Dermis microvascular lymphatic vessel endothelial cell (primary cell): ENCODE measurements around the gene PLAGL2. TPM values are rescaled to one million over a fixed set of nuclear protein-coding genes. Genes with fewer than 3 reads are reported as not detected.

ENCODE experiments used
- DNase-seq, 2 donors: peaks; one replicate each; pipeline versions ENCODE4 v3.0.0 to v3.0.0-alpha.2; 2010; ENCODE audit warnings: low read depth in 2 of 2
- total RNA-seq: library from RNA; depleted of rRNA; stranded (reverse); fragments of >200 nt; gene quantifications from 2 replicates; pipeline ENCODE4 v1.2.1, GENCODE V29; 2014

PLAGL2 gene
- total RNA-seq, 1 donor from 2014 or later = 2.3 TPM

DNA sequence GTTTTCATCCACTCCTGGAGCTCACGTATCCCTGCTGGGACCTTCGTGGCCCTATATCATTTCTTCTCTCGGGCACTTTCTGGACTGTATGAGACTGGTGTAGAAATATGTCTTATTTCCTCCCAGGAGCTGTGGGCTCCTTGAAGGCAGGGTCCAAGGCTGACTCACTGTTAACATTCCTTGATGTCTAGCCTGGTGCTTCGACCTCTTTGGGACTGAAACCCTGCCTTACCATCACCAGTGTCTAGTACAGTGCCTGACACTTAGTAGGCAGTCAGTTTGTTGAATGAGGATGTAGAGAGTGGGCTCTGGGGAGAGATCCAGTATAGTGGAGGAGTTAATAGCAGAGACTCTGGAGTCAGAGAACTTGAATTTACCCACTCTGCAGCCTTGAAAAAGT lies 23.7 kb upstream of the PLAGL2 start:
- DNase-seq = no peak

DNA sequence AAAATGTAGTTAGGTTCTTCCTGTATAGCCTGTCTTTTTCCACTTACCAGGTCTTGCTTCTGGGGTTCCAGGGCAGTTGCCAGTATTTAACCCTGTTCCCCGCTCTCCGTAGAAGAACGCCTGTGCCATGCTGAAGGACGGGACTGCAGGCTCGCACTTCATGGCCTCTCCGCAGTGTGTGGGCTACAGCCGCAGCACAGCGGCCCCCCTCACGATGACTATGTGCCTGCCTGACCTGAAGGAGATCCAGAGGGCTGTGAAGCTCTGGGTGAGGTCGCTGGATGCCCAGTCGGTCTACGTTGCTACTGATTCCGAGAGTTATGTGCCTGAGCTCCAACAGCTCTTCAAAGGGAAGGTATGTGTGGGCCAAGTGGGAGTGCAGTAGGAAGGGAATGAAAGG lies 23.2 kb upstream of the PLAGL2 start:
- DNase-seq = no peak

DNA sequence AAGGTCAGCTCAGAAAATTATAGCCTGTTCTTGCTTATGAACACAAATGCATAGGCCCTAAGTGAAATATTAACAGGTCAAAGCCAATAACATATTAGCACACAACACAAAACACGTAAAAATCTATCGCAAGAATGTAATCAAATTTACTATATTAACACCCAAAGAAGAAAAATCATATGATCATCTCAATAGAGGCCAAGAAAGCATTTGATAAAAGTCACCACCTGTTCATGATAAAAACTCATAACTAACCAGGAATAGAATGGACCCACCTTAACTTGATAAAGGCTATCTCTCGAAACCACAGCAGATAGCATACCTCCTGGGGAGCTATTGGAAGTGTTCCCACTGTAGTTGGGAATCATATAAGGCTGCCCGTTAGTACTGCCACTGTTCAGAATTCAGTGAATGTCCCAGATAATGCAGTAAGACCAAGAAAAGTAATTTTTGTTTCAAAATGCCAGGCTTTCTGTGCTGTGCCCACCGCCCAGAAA lies 21.8 kb upstream of the PLAGL2 start:
- no peak for DNase-seq

DNA sequence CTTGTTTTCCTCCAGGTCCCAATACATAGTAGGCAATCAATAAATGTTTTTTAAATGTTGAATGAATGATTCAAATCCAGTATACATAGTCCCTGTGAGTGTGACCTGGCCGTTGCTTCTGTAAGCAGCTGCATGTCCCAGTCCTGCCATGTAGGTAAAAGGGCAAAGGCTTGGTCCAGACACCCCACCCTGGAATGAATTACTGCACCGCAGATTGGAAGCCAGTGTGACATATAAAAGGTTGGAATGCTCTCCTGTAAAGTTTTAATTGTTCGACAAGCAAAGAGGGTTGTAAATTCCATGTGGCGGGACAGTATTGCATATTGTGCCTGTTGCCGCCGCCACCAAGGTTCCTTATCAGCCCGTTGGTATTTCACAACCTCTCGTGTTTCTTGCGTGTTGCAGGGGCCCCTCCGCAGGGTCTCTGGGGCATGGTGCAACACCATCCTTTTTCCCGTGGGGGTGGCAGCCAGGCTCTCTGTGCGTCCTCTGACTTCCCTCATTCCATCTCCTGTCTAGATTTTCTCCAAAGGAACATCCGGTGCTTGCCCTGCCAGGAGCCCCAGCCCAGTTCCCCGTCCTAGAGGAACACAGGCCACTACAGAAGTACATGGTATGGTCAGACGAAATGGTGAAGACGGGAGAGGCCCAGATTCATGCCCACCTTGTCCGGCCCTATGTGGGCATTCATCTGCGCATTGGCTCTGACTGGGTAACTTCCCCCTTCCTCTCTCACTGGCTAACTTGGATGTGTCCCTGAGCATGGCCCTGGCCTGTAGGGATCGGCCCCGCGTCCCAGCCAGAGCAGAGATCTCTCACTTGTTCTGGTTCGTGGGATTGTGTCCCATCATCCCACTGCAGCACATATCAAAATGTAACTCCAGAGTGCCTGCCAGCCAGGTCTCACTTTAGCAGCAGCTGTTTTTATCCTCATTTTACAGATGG lies 20.5 kb upstream of the PLAGL2 start:
- peak in 1 of 2 donors; percentile 38 for DNase-seq

DNA sequence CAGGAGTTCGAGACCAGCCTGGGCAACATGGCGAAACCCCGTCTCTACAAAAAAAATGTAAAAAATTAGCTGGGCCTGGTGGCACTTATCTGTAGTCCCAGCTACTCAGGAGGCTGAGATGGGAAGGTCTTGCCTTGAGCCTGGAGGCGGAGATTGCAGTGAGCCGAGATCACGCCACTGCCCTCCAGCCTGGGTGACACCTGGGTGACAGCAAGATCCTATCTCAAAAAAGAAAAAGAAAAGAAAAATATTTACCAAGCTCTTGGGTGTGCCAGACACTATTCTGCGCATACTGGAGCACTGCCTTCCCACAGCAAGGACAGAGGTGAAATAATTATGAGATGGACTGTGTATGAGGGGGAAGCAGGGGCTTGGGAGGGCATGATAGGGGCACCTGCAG lies 19.8 kb upstream of the PLAGL2 start:
- no peak for DNase-seq

DNA sequence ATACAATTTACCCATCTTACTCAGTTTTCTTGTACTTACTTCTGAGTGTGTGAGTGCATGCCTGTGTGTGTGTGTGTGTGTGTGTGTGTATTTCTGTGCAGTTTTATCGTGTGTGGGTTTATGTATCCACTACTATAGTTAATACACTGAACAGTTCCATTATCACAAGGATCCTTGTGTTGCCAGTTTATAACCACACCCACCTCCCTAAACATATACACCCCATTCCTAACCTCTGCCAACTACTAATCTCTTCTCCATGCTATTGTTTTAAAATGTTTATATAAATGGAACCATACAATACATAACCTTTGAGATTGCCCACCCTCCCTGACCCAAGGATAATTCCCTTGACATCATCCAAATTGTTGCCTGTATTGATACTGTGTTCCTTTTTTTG lies 18.8 kb upstream of the PLAGL2 start:
- DNase-seq = no peak

DNA sequence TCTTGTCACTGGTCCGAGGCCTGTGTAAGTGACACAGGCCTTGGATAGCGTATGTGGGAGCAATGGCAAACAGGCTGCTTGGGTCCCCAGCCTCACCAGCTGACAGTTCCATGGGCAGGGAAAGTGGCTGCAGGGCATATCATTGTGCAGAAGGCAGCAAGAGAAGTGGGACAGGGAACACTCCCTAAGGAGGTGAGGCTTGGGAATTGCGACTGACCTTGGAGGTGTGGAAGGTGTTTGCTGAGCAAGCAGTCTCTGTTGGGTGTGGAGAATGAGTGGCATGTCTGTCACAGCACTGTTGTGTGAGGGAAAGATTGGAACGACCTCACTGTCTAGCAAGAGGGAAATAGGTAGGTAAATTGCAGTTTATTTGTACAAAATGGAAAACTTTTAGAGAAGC lies 16.9 kb upstream of the PLAGL2 start:
- no peak for DNase-seq

DNA sequence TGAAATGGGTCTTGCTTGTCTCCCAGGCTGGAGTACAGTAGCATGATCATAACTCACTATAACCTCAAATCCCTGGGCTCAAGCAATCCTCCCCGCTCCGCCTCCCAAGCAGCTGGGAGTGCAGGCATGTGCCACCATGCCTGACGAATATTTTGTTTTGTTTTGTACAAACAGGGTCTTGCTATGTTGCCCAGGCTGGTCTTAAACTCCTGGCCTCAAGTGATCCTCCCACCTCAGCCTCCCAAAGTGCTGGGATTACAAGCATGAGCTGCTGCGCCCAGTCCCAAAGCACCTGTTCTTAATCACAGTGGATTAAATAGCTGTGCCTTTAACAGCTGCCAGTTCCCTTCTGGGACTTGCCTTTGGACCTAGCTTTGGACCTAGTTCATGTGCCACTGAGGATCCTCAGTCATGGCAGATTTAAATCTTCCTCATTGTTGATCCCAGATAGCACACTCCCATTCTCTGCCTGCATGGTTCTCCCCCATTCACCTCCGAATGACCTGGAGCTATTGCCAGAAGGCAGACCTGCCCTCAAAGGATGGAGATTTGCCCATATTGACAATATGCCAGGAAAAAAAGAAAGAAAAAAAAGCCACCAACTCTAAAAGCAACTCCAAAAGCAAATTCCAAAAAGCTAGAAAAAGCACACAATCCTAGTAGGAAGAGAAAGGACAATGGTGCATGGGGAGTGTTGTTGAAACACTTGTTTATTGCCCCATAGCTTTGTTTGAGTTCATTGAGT lies 10.8 kb upstream of the PLAGL2 start:
- DNase-seq = peak in 1 of 2 donors; percentile 12

DNA sequence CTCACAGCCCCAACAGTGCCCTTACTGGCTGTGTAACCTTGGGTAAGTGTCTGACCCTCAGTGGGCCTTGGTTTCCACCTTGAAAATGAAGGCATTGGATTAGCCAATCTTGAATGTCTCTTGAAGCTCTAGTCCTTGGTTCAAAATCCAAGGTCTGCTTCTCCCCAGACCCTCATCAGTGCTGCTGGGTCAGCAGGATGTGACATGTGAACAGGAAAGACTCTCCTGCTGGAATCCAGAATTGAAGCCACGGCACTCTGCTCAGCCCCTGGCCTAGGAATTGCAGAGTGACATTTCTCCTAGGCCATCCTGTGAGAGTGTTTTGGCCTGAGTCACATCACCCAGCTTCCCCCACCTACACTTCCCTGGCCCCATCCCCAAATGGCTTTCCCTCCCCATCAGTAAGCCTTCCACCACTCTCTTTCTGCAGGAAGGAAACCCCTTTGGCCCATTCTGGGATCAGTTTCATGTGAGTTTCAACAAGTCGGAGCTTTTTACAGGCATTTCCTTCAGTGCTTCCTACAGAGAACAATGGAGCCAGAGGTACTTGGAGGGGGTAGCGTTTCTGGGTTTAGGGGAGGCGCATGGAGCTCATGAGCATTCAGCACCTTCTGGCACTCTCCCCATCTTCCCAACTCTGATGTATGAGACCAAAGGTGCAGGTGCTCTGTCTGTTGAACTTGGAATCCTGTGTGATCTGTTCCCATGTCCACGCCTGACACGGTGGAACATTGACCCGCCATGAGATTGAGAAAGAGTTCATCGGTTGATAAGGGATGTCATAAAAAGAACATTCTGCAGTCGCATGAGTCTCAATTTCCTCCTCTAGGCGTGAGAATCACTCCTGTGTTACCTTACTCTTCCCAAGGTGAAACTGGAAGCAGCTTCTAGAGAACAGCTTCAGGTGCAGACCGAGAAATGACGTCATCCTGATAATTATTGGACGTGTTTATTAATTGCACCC lies 8.9 kb upstream of the PLAGL2 start:
- DNase-seq = peak; percentile 63 to 81

DNA sequence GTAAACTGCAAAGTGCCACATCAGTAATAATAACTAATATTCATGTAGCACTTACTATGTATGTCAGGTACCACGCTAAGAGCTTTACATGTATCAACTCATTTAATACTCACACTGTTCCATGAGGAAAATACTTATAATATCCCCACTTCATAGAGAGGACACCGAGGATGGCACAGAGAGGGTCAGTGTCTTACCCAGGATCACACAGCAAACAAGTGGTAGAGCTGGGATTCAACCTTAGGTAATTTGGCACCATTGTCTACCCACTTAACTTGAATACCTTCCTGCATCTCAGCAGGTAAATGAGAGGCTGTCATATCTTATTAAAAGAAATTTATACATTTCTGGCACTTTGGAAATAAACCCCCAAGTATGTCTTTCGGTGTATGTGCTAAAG lies 8.2 kb upstream of the PLAGL2 start:
- no peak for DNase-seq

DNA sequence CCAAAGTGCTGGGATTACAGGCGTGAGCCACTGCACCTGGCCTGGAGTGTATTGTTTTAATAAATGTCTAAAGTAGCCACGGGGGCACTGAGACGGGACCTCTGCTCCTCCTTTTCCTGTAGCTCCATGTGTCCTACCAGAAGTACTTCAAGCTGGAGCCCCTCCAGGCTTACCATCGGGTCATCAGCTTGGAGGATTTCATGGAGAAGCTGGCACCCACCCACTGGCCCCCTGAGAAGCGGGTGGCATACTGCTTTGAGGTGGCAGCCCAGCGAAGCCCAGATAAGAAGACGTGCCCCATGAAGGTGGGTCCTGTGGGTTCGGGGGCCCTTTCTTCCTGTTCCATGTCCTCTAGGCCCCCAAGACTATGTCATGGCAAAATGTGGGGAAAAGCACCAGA lies 7.6 kb upstream of the PLAGL2 start:
- no peak for DNase-seq

DNA sequence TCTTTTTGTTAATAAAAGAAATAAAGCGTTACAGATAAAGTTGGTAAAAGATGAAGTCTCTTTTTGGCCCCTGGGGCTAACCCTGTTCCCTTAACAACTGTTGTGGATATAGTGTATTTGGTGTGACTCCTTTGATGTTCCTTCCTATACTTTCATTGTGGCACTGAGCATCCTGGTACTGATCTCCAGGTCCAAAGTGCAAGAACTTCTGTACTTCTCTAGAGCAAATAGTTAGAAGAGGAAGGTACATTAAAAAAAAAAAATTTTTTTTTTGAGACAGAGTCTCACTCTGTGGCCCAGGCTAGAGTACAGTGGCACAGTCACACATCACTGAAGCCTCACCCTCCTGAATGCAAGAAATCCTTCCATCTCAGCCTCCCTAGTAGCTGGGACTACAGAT lies 6.3 kb upstream of the PLAGL2 start:
- no peak for DNase-seq

DNA sequence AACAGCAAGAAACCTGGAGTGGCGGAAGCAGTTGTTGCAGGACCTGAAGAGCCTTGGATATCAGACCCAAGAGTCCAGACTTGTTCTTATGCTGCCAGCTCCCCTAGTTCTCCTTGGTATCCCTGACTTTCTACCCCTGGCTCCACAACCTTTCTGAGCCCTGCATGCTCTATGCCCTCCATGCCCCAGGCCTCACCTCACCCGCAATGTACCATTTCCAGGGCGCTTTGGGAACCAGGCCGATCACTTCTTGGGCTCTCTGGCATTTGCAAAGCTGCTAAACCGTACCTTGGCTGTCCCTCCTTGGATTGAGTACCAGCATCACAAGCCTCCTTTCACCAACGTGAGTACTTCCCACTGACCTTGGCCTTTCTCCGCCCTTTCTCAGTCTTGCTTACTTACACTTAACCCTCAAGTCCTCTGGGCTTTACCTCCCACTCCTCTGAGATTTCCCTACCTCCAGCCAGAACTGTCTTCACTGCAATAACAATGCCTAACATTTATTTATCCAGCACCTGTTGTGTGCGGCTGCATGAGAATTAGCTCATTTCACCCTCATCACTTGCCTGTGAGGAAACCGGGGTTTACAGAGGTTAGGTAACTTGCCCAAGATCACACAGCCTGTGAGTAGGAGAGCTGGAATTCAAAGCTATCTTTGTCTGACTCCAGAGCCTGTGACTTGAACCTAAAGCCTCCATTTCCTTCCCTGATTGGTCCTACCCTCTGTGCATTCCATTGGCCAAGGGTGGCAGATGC lies 2.5 kb upstream of the PLAGL2 start:
- DNase-seq = no peak

DNA sequence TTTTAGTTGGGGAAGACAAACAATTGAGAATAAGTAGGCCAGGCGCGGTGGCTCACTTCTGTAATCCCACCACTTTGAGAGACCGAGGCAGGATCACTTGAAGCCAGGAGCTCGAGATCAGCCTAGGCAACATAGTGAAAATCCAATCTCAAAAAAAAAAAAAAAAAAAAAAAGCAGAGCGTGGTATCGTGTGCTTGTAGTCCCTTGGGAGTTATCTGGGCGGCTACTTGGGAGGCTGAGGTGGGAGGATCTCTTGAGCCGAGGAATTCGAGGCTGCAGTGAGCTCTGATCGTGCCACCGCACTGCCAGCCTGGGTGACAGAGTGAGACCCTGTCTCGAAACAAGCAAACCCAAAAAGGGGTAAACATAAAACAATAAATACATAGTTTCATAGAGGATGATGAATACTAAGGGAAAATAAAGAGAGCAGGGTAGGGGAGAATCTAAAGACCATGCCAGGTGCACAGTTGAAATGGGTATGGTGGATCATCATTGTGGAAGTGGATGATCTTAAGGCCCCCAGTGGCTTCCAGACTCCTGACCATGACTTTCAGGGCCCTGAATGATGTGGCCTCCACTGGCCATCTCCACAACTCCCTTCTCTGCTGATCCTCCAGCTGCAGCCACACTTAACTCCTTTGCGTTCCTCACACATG lies 1.1 kb upstream of the PLAGL2 start:
- DNase-seq = no peak

DNA sequence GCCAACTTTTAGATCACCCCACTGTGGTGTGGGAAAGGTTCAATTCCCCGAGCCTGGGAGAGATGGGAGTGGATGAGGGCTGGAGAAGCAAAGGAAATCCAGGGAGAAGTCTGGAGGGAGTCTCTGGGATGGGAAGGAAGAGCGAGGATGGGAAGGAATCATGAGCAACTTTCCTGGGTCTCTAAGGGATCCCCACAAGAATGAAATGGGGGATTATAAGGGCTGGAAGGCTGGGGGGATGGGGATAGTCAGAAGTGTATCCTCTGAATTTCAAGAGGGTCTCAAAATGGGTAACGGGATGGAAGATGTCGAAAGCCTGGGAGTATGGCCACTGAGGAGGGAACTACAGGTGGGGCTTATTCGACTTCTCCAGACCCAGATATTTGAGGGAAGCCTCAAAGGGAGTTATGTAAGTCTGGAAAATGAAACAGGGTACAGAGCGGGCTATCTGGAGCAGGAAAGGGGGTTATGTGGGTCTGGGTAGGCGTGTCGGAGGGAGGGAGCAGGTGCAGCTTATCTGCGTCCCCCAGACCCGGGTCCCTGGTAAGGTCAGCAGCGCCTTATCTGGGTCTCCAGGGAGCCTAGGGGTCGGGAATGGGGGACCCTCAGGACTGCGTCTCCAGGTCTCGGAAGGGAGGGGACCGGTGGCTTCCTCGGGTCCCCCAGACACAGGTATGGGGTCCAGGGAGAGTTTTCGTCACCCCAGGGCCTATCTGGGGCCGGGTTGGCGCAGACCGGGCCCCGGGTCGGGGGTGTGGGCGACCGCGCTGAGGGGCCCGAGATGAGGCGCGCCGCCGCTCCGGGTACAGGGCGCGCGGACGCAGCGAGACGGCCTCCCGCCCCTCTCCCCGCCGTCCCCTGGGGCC lies 550 bp downstream of the PLAGL2 start:
- DNase-seq = peak in 1 of 2 donors; percentile 9

DNA sequence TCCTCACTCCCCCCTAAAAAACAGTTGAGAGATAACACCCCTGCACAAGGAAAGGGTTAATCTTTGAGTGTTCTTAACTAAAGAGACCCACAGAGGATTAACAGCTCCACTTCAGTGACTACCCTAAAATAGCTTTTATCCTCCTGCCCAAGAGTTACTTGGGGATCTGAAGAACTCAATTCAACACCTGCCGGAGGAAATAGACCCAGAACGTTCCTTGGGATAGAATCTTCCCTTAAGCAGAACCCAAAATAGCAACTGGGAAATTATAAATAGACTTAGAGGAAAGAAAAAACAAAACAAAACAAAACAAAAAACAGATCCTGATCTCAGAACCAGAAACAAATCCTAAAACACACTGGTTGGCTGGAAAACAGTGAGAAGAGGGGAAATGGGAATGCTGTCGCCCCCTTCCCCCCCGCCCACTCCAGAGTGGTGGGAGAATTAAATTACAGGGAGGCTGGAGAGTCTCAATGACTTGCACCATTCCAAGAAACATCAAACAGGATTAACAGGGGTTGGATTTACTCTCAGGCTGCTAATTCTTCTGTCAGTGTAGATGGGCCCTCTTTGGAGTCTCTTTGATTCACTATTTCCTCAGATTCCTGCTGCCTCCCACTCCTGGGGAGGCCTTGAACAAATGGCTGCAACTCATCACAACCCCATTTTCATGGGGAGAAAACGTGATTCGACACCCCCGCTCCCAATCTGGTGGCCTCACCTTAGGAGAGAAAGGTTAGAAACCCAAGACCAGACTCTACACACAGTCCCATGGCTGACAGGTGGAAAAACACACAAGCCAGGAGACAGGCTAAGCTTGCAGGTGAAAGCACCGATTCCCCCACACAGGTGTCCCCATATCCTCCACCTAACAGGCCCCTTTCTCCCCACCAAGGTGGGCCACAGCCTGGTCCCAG lies 1.4 kb downstream of the PLAGL2 start:
- DNase-seq = no peak

DNA sequence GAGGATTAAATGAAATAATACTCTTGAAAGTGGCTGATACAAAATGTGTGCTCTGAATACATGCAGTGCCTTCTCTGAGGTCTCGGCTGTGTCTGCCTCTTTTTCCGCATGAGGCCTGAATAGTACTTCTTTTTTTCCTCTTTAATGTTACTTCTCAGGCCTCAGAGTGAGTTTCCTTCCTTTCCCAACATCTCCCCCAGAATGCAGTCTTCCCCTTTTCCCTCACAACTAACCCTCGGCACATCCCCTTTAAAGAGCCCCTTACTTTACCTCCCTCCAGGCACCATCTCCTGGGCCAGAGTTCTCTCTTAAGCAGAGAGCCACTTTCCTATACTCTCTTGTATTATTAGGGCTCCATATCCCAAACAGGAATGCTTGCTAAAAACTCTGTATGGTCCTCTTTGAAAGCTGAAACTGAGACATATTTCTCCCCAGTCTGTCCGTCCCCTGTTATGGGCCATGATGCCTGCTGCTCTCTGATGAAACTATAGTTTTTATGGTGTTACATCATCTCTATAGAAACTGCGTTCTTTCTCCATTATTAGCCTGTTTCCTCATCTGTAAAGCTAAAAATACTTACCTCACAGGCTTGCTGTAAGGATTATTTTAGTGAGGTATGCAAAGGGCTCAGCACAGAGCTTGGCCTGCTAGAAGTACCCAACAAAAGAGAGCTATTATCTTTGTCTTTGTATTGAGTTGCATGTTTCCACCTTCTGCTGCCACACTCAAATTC lies 2.3 kb downstream of the PLAGL2 start:
- DNase-seq = no peak
